ENCODE results near the gene RIMS4.

DNA sequence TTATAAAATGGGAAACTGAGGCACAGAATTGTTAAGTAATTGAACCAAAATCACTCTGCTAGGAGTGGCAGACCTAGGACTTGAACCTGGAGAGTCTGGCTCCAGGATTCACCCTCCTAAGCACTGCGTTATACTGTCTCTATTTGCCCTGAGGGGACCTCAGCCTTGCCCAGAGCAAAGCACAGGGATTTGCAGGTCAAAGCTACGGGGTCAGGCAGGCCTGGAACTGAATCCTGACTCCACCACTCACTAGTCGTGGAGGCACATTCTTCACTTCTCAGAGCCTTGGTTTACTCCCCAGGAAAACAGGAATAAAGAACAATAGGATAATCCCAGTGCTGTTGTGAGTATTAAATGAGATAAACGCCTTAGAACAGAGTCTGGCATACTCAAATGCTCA lies 45.3 kb downstream of the RIMS4 start:
- TF ChIP-seq CTCF (IDR thresholded peaks at IDR 0.05) (no peak), POLR2A (IDR thresholded peaks at IDR 0.05) (no peak)

Data from testis (tissue), 2 donors.